HG03108 (cell line): Measurements from ENCODE around the gene NTRK3.

Experiments
- ATAC-seq: cut with Tn5 transposase; IDR thresholded peaks from one replicate; pipeline ENCODE4 v1.9.1; 2021; ENCODE audit warnings: moderate library complexity; ENCODE audit not compliant: unreplicated experiment

Gene NTRK3

DNA sequence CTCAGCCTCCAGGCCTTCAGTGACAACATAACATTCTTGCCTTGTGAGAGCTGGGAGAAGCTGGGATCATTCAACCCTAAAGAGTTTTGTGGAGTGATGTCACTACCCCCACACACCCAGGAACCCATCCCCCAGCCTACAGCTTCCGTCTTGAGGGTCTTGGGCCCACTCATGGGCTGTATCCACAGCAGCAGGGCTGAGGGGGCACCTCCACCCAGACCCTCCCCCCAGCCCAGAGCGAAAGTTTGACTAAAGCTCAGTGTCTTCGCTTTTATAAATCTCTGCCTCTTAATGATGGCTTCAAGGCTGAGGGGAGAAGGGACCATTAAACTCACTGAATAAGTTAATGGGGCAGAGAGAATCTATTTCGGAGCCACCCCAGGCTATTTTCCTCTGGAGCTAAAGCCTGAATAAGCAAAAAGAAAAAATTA, 23.8 kb downstream of the NTRK3 start:
- no peak for ATAC-seq

GRCh38 chr15:88231909-88232644, 24.5 kb downstream of the NTRK3 start:
- no peak for ATAC-seq

- ATAC-seq = no peak
Measured at GRCh38 chr15:88230823-88231222, 25.7 kb downstream of the NTRK3 start.

DNA sequence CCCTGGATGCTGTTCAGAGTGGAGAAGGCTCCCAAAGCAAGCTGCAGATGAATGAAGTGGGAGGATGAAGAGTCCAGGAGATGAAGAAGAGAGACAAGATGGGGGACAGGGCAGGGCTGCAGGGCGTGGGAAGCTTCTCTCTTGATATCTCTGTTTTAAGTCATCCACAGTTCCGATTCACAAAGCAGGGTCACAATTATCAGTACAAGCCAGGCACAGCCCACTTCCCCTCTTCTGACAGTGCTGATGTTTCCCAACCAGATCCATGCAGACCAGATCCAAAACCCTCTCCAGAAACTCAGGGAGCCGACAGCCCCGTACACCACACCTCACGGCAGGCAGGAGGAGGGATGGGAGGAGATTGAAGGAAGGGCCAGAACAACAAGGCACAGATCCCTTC, 31.1 kb downstream of the NTRK3 start:
- ATAC-seq = no peak

DNA sequence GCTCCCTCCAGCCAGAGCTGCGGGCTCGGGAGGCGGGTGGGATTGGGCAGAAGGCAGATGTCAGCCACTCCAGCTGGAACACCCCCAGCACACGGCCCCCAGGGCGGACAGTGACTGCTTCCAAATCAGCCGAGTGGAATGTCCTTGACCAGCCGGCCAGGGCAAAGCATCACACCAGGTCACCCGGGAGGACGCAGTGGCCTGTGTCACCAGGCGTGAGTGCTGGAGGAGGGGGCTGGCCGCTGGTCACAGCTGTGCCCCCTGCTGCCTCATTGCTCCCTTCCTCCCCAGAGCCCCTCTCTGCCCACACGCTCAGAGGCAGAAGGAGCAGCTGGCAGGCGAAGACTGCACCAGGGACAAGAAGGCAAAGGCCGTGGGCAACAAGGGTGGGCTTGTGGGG, 33.5 kb downstream of the NTRK3 start:
- no peak for ATAC-seq

- ATAC-seq = no peak
Measured at GRCh38 chr15:88221836-88222235, 34.7 kb downstream of the NTRK3 start.

DNA sequence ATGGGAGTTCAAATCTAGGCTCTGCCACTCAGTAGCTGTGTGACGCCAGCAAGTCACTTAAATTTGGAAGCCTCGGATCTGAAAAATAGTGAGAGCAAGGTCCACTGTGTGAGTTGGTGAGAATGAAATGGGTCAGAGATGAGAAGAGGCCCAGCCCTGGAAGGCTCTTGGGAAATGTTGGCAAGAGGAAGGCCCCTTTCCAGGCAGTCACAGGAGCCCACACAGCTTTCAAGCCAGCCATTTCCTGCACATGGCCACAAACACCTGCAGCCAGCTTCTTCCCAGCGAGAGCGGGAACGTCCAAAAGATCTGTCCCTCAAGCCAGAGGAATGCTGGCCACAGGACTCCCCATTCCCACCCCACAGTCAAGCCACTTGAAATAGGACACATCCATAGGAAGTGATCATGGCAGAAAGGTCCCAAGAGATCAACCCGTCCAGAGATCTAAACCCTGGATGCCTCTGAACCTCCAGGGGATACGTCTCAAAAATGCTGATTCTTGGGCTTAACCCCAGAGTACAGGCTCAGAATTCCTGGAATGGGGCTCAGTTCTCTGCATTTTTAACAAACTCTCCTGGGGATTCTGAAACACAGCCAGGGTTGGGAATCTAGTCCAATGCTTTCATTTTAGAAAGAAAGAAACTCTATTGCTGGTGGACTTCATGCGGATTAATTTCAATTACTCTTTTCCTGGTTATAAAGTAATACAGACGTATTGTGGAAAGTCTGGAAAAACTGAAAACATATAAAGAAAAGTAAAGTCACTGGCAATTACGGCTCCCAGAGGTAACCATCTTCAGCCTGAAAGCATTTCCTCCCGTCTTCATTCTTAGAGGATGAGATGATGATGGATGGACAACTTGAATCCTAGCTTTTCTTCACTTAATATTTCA, 35.9 kb downstream of the NTRK3 start:
- no peak for ATAC-seq

- ATAC-seq = no peak
Measured at GRCh38 chr15:88219623-88220022, 36.9 kb downstream of the NTRK3 start.

DNA sequence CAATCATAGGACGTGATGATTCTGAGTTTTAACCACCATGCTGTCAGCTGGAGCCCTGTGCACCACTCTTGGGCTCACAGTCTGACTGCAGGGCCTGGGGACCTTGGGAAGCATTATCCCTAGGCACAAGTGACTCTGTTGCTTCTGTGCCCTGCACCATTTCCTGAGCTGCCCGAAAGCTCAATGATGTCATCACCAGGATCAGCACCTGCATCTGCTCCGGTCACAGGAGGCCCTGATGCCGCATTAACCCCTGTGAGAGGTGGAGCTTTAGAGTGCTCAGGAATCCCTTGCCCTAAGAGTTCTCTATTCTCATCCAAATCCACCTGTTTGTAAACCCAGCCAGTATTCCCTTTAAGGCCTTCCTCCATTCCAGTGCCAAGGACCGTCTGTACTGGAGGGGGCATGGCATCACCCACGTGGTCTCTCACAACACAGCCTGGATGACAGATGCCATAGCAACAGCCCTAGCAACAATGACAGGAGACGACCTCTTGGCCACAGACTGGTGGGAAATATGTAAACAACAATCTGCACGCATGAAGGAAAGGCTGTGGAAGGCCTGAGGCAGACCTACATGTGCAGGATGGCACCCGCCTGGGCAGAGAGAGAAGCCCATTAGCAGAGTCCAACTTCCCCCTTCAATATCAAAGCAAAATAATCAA, 37.9 kb downstream of the NTRK3 start:
- ATAC-seq = no peak

DNA sequence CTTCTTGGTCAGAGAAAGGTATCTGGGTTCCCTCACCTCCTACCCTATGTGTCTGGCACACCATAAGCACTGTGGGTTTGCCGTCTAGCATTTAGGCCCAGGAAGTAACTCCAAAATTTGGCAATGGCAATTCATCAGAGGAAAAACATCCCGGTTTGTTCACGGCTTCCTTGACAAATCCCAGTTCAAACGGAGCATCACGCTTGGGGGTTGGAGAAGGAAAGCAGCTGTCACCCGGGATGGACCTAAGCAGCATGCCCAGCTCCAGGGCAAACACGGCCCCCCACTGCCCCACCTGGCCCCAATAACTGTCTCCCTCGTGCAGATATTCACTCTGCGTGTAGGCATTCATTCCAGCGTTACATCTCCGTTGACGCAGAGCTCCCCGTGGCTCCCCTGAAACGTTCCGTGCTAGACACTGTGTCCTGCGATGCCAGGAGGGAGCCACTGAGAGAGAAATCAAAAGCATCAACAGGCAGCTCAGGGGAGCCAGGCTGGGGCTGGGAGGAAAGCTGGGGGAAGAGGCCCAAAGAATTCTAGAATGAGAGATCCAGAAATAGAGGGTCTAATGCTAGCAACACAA, 41.4 kb downstream of the NTRK3 start:
- no peak for ATAC-seq

DNA sequence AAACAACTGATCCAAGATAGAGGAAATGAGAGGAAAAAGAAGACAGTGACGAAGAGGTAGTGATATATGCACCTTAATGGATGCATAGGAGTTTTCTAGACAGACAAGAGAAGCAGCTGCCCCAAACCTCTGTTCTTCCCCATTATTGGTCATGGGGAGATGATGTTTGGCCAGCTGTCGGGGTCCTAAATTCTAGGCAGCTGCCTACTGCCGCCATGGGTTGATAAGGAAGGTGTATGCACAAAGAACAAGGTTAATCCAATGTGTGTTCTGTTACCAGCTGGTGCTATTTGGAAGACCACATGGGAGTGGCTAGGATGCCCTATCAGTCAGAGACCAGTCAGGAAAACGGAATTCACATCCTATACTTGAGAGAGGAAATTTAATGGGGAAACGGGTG, 47.4 kb downstream of the NTRK3 start:
- ATAC-seq = no peak

DNA sequence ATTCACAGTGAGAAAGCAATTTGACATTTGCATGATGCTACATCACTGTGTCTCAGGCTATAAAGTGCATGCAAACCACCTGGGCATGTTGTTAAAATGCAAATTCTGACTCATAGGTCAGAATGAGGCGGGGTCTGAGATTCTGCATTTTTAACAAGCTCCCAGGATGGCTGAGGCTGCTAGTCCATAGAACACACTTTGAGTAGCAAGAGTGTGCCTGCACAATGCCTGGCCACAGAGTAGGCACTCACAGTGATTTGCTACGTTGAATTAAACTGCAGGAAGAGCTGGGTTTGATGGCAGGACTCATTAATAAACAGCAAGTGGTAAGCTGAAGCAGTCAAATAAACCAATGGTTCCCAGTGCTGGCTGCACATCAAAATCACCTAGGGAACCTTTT, 48.1 kb downstream of the NTRK3 start:
- no peak for ATAC-seq

GRCh38 chr15:88207565-88207964, 49.0 kb downstream of the NTRK3 start:
- ATAC-seq = no peak

- ATAC-seq = no peak
Measured at GRCh38 chr15:88204584-88204983, 52.0 kb downstream of the NTRK3 start.

DNA sequence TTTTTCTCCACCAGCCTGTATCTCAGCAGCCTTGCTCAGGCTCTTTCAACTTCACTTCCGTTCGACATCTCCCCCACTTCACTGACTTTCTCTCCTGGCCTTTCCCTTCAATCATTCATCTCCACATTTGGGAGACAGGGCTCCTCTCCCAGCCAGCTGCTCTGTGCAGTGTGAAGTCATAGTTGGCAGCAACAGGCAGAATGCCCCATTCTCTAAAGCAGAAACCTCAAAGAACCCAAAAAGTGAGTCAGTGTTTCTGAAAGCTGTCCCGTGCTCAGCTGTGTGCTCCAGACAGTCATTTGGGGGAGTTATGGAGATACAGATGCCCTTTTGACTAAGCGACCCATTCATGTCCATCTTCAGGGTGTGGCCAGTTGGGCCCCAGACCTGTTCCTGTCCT, 54.3 kb downstream of the NTRK3 start:
- ATAC-seq = no peak

DNA sequence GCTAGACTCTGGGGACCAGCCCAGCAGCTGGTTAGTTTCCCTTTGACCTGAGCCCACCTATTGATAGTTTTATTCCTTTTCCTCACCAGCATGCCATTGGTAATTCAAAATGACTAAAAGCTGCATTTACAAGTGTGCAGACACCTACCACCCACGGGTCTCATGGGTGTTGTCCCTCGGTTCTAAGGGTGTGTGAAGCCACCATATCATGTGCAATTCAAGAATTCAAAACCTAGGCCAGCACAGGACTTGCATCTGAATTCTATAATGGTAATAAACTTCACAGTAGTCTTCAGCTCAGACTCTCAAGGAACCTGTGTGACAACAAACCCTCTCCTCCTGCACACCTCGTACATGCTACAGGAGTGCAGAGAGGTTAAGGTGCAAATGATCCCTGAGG, 55.3 kb downstream of the NTRK3 start:
- ATAC-seq = no peak

GRCh38 chr15:88196961-88197360, 59.6 kb downstream of the NTRK3 start:
- ATAC-seq = no peak

- no peak for ATAC-seq
Measured at GRCh38 chr15:88194162-88194561, 62.4 kb downstream of the NTRK3 start.

- ATAC-seq = no peak
Measured at GRCh38 chr15:88193415-88193814, 63.1 kb downstream of the NTRK3 start.

- no peak for ATAC-seq
Measured at GRCh38 chr15:88191812-88192165, 64.8 kb downstream of the NTRK3 start.

DNA sequence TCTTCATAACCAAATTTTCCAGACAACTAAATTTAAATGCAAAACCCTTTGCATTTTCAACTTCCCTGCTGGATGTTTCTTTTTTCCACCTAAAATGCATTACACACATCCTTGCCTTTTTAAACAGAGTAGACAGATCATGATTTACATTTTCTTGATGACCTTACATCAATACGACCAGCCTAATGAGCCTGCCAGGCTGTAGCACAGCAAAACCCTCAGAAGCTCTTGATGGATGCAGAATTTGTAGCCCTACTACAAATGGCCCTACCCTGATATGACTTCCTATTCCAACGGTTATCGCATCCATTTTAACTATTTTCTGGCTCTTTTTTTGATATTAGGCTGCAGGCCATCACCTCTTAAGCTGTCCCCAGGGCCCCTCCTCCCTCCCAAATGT, 66.3 kb downstream of the NTRK3 start:
- no peak for ATAC-seq
